ENCODE results near the gene CTAG1A.
"Not testable (repeated sequence)": the region's sequence is repeated elsewhere in the genome, so short reads cannot be mapped to it uniquely, and the experiment has no call there.

GRCh38 chrX:154562295-154562694 is 22.6 kb upstream of the CTAG1A start:
- not testable (repeated sequence) for TF ChIP-seq CTCF (conservative IDR thresholded peaks at IDR 0.05; ENCODE audit: low read length); EZH2phosphoT487 (IDR thresholded peaks at IDR 0.05; ENCODE audit: borderline replicate concordance)
